GM19043 (cell line): ENCODE results near the gene NDUFS8.

Experiments
- ATAC-seq: cut with Tn5 transposase; IDR thresholded peaks from one replicate; pipeline ENCODE4 v1.9.1; 2021; ENCODE audit warnings: low read depth; ENCODE audit not compliant: unreplicated experiment

The NDUFS8 gene

GRCh38 chr11:68047437-68048290 is 17.2 kb downstream of the NDUFS8 start:
- no peak for ATAC-seq

GRCh38 chr11:68048681-68049508 is 18.4 kb downstream of the NDUFS8 start:
- ATAC-seq = no peak

DNA sequence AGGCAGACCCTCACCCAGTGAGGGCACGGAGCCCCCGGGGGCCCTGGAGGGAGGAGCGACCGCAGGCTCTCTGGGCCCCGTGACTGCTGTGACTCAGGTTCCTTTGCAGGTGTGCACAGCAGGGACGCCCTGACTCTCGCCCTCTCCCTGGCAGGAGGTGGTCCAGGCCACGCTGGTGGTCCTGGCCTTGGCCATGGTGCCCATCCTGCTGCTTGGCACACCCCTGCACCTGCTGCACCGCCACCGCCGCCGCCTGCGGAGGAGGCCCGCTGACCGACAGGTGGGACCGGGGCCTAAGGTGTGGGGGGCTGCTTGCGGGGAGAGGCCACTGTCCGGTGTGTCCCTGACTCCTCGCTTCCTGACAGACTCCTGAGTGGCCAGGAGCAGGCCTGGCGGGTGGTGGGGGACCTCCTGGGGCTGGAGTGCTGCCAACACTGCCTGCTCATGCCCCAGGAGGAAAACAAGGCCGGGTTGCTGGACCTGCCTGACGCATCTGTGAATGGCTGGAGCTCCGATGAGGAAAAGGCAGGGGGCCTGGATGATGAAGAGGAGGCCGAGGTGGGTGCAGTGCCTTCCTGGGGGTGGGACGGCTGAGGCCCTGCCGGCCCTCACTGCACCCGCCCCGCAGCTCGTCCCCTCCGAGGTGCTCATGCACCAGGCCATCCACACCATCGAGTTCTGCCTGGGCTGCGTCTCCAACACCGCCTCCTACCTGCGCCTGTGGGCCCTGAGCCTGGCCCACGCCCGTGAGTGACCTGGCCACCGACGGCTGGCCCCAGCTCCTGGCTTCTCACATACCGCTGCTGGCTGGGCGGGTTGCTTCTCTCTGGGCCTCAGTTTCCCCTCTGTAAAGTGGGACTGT is 19.3 kb downstream of the NDUFS8 start:
- ATAC-seq = no peak

- ATAC-seq = no peak
These were observed 19.9 kb downstream of the NDUFS8 start for GRCh38 chr11:68050371-68050841.

GRCh38 chr11:68051191-68052136 is 21.0 kb downstream of the NDUFS8 start:
- ATAC-seq = no peak

DNA sequence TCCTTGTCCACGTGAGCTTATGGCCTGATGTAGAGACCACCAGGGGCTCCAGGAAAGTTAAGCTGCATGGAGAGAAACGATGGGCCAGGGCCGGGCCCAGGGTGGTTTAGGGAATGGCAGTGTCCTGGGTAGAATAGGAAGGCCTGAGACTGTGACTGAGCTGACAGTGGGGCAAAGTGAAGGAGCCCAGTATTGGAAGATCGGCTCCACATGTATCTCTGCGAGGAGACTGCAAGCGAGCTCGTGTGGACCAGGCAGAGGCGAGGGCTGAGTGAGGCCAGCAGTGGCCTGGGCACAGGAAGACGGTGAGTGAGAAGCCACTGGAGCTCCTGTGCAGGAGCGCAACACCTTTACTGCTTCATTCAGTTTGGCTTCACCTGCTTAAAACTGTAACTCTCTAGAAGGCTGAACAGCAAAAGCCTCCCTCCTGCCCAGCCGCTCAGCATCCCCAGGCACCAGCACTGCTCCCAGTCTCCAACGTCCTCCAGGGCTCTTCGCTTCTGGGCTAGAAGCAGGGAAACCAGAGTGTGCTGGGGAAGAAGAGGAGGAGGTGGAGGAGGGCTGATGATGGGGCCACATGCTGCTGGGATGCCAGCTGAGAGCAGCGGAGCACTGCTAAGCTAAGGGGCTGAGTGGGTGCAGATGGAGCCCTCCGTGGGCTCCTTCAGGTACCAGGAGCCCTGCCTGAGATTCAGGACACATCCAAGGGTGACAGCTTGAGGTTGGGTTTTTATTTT is 21.8 kb downstream of the NDUFS8 start:
- no peak for ATAC-seq

GRCh38 chr11:68053117-68053516 is 22.6 kb downstream of the NDUFS8 start:
- ATAC-seq = no peak

GRCh38 chr11:68053981-68054812 is 23.7 kb downstream of the NDUFS8 start:
- no peak for ATAC-seq

DNA sequence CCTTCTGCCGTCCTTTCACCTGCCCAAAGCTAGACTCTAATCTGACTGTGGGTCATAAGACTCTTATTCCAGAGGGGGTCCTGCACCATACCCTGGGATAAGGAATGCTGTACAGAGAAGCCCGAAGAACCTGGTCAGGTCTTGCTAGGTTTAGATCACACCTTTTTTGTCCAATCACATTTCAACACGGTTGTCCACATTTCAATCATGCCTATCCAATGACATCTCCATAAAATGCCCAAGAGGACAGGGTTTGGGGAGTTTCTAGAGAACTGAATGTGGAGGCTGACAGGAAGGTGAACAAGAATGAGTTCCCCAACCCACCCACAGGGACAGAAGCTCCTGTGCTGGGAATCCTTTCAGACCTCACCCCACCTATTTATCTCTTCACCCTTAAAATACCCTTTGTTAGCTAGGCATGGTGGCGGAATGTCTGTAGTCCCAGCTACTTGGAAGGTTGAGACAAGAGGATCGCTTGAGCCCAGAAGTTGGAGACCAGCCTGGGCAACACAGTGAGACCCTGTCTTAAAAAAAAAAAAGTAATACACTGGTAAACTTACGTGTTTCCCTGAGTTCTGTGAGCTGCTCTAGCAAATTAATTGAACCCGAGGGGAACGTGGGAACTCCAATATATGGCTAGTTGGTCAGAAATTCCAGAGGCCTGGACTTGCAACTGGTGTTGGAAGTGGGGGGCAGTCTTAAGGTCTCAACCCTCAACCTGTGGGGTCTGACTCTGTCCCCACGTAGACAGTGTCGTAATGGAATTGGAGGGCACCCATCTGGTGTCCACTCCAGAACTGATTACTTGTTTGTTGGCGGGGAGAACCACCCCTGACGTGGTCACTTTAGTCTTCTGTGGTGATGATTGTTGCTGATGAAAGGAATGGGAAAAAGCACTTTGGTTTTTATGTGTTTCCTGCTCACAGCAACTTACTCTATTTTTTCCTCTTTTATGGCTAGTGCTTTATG is 26.1 kb downstream of the NDUFS8 start:
- no peak for ATAC-seq

- ATAC-seq = no peak
These were observed 27.3 kb downstream of the NDUFS8 start for GRCh38 chr11:68057807-68058206.

DNA sequence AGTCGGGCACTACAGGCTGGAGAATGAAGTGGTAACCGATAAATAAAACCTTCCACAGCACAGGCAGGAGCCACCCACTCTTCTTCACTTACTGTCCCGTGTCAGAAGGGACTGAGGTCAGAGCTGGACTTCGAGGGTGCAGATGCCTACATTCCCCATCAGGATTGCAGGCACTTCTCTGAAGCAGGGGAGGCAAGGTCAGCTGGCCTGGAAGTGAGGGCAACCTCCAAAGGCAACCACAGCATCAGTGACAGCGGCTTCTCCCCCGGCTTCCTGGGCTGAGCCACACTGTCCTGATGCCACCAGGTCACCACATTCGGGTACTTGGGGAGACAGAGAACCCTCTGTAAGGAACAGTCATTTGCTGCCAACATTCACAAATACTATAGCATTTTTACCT is 31.0 kb downstream of the NDUFS8 start:
- ATAC-seq = no peak

DNA sequence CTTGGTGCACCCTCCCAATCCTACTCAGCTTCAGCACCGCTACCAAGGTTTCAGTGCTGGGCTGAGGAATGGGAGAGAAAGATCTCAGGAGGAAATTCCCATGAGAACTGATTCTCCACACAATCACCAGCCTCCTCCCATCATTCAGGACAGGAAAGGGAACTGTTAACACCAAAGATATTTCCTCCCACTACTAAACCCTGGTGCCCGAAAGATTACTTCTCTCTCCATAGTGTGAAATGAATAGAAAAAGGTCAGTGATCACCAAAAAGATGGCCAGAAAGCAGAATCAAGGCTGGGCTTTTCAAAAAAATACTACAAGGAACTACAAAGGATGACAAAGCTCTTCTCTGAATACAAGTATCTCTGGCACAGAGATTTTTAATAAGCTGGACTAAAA is 34.4 kb downstream of the NDUFS8 start:
- ATAC-seq = no peak

DNA sequence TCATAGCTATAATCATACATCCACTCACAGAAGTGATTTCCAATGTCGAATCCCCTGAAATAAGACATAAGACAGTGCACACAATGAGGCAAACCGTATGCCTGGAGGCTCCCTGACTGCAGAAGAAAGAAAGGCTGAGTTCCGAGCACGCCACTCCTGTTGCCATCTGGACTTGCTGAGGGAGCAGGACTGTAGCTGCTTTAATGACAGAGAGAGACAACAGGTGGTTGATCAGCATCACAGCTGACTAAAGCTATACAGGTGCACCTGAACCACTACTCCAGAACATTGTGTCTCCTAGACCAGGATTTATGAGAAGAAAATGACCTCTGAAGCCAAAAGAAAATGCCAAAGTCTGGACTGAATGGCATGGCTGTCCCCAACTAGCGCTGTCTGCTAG is 35.4 kb downstream of the NDUFS8 start:
- no peak for ATAC-seq

- no peak for ATAC-seq
These were observed 36.3 kb downstream of the NDUFS8 start for GRCh38 chr11:68066742-68067141.

GRCh38 chr11:68067991-68068390 is 37.5 kb downstream of the NDUFS8 start:
- ATAC-seq = no peak

DNA sequence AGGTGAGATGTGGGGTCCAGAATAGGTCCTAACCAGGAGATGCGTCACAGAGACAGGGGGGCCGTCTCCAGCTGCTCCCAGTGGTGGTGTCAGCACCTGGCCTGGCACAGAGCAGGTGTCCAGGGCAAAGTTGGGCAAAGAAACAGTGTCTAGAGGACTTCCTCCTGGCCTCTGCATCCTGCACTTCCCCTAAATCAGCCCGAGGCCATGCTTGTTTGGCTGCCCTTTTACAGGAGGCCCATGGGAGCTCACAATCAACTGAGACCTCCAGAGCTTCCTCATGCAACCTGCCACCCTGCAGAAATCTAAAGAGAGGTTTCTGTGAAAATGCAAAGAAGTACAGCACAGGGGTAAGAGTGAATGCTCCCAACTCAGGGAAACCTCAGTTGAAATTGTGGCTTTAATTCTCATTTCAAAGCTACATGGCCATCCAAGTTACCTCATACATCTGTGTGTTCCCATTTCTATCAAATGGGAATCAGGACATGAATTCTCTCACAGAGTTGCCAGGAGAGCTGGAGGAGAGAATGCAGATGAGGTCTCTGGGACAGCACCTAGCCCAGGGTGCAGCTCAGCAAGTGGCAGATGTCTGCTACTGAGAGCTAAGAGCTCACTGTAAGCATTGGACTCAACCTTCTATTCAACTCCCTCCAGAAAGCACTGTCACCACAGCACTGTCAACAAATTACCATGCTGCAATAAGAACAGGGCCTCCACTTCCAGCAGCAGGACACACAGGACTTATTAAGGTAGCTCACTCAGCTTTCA is 41.0 kb downstream of the NDUFS8 start:
- ATAC-seq = no peak
